ENCODE measurements around the gene TOR1AIP2. TPM values are rescaled to one million over a fixed set of nuclear protein-coding genes. Genes with fewer than 3 reads are reported as not detected.
A peak's percentile ranks its signal among the peaks of the same experiment; 100 is the strongest.
"Not testable (repeated sequence)": the region's sequence is repeated elsewhere in the genome, so short reads cannot be mapped to it uniquely, and the experiment has no call there.

Gene TOR1AIP2
- total RNA-seq, 1 donor from 2014 or later, result 50.5 TPM

- FAIRE-seq, result no peak
- DNase-seq (ENCODE audit: low spot score in 2 of 2), result peak; percentile 49 to 69
Measured at GRCh38 chr1:179809506-179810366, 67.9 kb downstream of the TOR1AIP2 start.

- FAIRE-seq (no peak), DNase-seq (ENCODE audit: low spot score in 2 of 2) (no peak)
Measured at GRCh38 chr1:179808503-179808902, 69.1 kb downstream of the TOR1AIP2 start.

- no peak for FAIRE-seq
- no peak for DNase-seq (ENCODE audit: low spot score in 2 of 2)
Measured at GRCh38 chr1:179807691-179808485, 69.7 kb downstream of the TOR1AIP2 start.

- FAIRE-seq, result no peak
- DNase-seq (ENCODE audit: low spot score in 2 of 2), result no peak
Measured at GRCh38 chr1:179807291-179807690, 70.3 kb downstream of the TOR1AIP2 start.

GRCh38 chr1:179806333-179806732, 71.3 kb downstream of the TOR1AIP2 start:
- DNase-seq (ENCODE audit: low spot score in 2 of 2) (no peak), FAIRE-seq (no peak)

GRCh38 chr1:179805291-179806195, 72.1 kb downstream of the TOR1AIP2 start:
- FAIRE-seq (no peak), DNase-seq (ENCODE audit: low spot score in 2 of 2) (no peak)

GRCh38 chr1:179804417-179804816, 73.2 kb downstream of the TOR1AIP2 start:
- not testable (repeated sequence) for DNase-seq (ENCODE audit: low spot score in 2 of 2); FAIRE-seq

- no peak for DNase-seq (ENCODE audit: low spot score in 2 of 2)
- FAIRE-seq, result no peak
Measured at GRCh38 chr1:179803918-179804317, 73.7 kb downstream of the TOR1AIP2 start.

- FAIRE-seq (no peak), DNase-seq (ENCODE audit: low spot score in 2 of 2) (no peak)
Measured at GRCh38 chr1:179803104-179803503, 74.5 kb downstream of the TOR1AIP2 start.

GRCh38 chr1:179800481-179800880, 77.1 kb downstream of the TOR1AIP2 start:
- DNase-seq (ENCODE audit: low spot score in 2 of 2) (no peak), FAIRE-seq (no peak)

GRCh38 chr1:179798864-179799516, 78.6 kb downstream of the TOR1AIP2 start:
- no peak for FAIRE-seq
- no peak for DNase-seq (ENCODE audit: low spot score in 2 of 2)

- FAIRE-seq, result no peak
- no peak for DNase-seq (ENCODE audit: low spot score in 2 of 2)
Measured at GRCh38 chr1:179798213-179798863, 79.3 kb downstream of the TOR1AIP2 start.

- FAIRE-seq (no peak), DNase-seq (ENCODE audit: low spot score in 2 of 2) (no peak)
Measured at GRCh38 chr1:179794669-179795068, 82.9 kb downstream of the TOR1AIP2 start.

- DNase-seq (ENCODE audit: low spot score in 2 of 2) (no peak), FAIRE-seq (no peak)
Measured at GRCh38 chr1:179794146-179794545, 83.5 kb downstream of the TOR1AIP2 start.

- FAIRE-seq, result no peak
- DNase-seq (ENCODE audit: low spot score in 2 of 2), result no peak
Measured at GRCh38 chr1:179793281-179793680, 84.3 kb downstream of the TOR1AIP2 start.

Measured in frontal cortex (tissue), 4 donors.